OCI-LY7 (cell line): ENCODE data around the gene NOTCH3. TPM values are rescaled to one million over a fixed set of nuclear protein-coding genes. Genes with fewer than 3 reads are reported as not detected.

ENCODE experiments used
- BruUV-seq: library from RNA; stranded (reverse); fragments of 400-500 nt; replicated peaks from 2 replicates; lab custom pipeline; 2021; lab: Mats Ljungman, UMichigan
- CTCF ChIA-PET: fragments of 300-600 bp; sonication (Branson Sonifier 250); formaldehyde crosslinking; loops from one replicate; lab custom pipeline; 2022; ENCODE audit warnings: antibody characterized with exemption; ENCODE audit not compliant: unreplicated experiment; lab: Charles Lee
- POLR2A ChIA-PET: fragments of 300-600 bp; sonication (Branson Sonifier 250); formaldehyde crosslinking; loops from one replicate; lab custom pipeline; 2022; ENCODE audit warnings: antibody characterized with exemption; lab: Charles Lee
- DNase-seq: peaks from one replicate; pipeline ENCODE4 v3.0.0-alpha.2; 2015; ENCODE audit warnings: low spot score
- H2AFZ ChIP-seq: fragments of 200-600 bp; sonication (generic), shearing (Covaris generic); 2 replicates; pipeline ENCODE4 v1.6.1; 2014; ENCODE audit warnings: mild to moderate bottlenecking, antibody characterized with exemption, low read length, moderate library complexity
- H3K27ac ChIP-seq: fragments of 200-600 bp; sonication (generic); 2 replicates; pipeline ENCODE4 v1.5.1; 2014; ENCODE audit warnings: mixed run types, low read depth, mild to moderate bottlenecking, moderate library complexity, low read length, inconsistent platforms; ENCODE audit not compliant: poor library complexity, severe bottlenecking
- H3K36me3 ChIP-seq: fragments of 200-600 bp; sonication (generic); 2 replicates; pipeline ENCODE4 v1.6.1; 2014; ENCODE audit warnings: mild to moderate bottlenecking, antibody characterized with exemption, low read length, moderate library complexity, mixed read lengths; ENCODE audit not compliant: insufficient read depth
- H3K4me1 ChIP-seq: fragments of 200-600 bp; sonication (generic); 2 replicates; pipeline ENCODE4 v1.5.1; 2014; ENCODE audit warnings: mild to moderate bottlenecking, low read length; ENCODE audit not compliant: insufficient read depth, poor library complexity, severe bottlenecking
- H3K4me2 ChIP-seq: fragments of 200-600 bp; sonication (generic); 2 replicates; pipeline ENCODE4 v1.6.1; 2014; ENCODE audit warnings: mild to moderate bottlenecking, low read length
- H3K4me3 ChIP-seq: fragments of 200-600 bp; sonication (generic); 2 replicates; pipeline ENCODE4 v1.5.1; 2014; ENCODE audit warnings: mild to moderate bottlenecking, low read depth, low read length; ENCODE audit not compliant: poor library complexity, severe bottlenecking
- H3K79me2 ChIP-seq: fragments of 200-600 bp; sonication (generic); 2 replicates; pipeline ENCODE4 v1.6.1; 2016; ENCODE audit warnings: low read depth, mild to moderate bottlenecking, low read length, moderate library complexity, mixed read lengths; ENCODE audit not compliant: insufficient read depth
- H3K9me2 ChIP-seq: fragments of 200-600 bp; sonication (generic); 2 replicates; pipeline ENCODE4 v1.6.1; 2016; ENCODE audit warnings: mild to moderate bottlenecking, low read length, mixed read lengths; ENCODE audit not compliant: insufficient read depth
- H3K9me3 ChIP-seq: fragments of 200-600 bp; sonication (generic); 2 replicates; pipeline ENCODE4 v1.6.1; 2014; ENCODE audit warnings: mild to moderate bottlenecking, mixed run types, low read length, mixed read lengths
- H4K20me1 ChIP-seq: fragments of 200-600 bp; sonication (generic); 2 replicates; pipeline ENCODE4 v1.6.1; 2014; ENCODE audit warnings: mild to moderate bottlenecking, antibody characterized with exemption, low read length, moderate library complexity, mixed read lengths; ENCODE audit not compliant: insufficient read depth
- EZH2phosphoT487 ChIP-seq: fragments of 200-600 bp; sonication (generic); IDR thresholded peaks from 2 replicates; pipeline ENCODE4 v1.6.1; 2018; ENCODE audit warnings: low read depth, borderline replicate concordance, mild to moderate bottlenecking, mixed run types, antibody characterized with exemption, low read length, moderate library complexity, mixed read lengths
- intact Hi-C: fragments of 100-400 bp; cut with micrococcal nuclease; formaldehyde crosslinking; loops from one replicate; pipeline ENCODE4 v1.10.0; 2022; ENCODE audit not compliant: unreplicated experiment
- total RNA-seq, 2 experiments: library from RNA; depleted of rRNA in 1 of 2; stranded (reverse); fragments of >200 nt in 1 of 2; shearing (Covaris generic) in 1 of 2; gene quantifications; 2 replicates each; pipeline ENCODE4 v1.2.3, GENCODE V29; 2014 to 2022
- TF ChIP-seq, protein P1 (sequence below): fragments of 200-600 bp; sonication (generic); conservative IDR thresholded peaks from 2 replicates; pipeline ENCODE4 v1.5.1; 2014; ENCODE audit warnings: mild to moderate bottlenecking, antibody characterized with exemption, low read length, moderate library complexity, mixed read lengths

The NOTCH3 gene
- total RNA-seq, 2 experiments from 2014 or later = 0.25 TPM; not detected in 1

DNA sequence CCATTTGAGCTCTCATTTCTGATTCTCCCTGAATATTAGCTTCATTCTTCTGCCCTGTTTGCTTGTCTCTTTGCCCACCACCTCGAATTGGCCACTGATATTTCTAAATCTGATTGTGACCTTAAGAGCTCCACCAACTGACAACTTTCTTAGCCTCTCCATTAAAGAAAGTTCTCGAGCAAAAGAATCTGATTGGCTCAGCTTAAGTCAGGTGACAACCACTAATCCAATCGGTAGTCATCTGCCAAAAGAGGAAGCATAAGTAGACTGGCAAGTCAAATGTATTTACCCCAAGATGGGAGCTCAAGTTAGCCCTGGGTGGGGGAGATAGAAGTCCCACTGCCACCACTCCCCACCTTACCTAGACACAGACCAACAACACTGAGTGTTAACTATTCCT, 41.5 kb downstream of the NOTCH3 start:
- Histone ChIP-seq H3K36me3 (no peaks in the 10 kb centered on the region), H2AFZ (peak overlapping the region; percentile 68; the same call in 1 of the 2 replicates), H3K9me3 (peaks cover 4% of the 10 kb centered on the region; the same call in 1 of the 2 replicates), H4K20me1 (no peaks in the 10 kb centered on the region), H3K4me3 (no peak overlapping the region), H3K4me1 (peaks cover 6% of the 10 kb centered on the region), H3K9me2 (no peaks in the 10 kb centered on the region), H3K4me2 (no peak overlapping the region), H3K27ac (no peak overlapping the region), H3K79me2 (no peaks in the 10 kb centered on the region)
- DNase-seq = peak; percentile 53
- ChIA-PET CTCF (no interaction called here), POLR2A (interaction anchor here (0.6 to 1.0 kb wide), 3 partner anchors 24 to 67 kb away, joined by 3 to 8 read pairs (median 3); no protein-coding TSS in a partner anchor)
- no peak for TF ChIP-seq EZH2phosphoT487
- TF ChIP-seq, protein P1, sequence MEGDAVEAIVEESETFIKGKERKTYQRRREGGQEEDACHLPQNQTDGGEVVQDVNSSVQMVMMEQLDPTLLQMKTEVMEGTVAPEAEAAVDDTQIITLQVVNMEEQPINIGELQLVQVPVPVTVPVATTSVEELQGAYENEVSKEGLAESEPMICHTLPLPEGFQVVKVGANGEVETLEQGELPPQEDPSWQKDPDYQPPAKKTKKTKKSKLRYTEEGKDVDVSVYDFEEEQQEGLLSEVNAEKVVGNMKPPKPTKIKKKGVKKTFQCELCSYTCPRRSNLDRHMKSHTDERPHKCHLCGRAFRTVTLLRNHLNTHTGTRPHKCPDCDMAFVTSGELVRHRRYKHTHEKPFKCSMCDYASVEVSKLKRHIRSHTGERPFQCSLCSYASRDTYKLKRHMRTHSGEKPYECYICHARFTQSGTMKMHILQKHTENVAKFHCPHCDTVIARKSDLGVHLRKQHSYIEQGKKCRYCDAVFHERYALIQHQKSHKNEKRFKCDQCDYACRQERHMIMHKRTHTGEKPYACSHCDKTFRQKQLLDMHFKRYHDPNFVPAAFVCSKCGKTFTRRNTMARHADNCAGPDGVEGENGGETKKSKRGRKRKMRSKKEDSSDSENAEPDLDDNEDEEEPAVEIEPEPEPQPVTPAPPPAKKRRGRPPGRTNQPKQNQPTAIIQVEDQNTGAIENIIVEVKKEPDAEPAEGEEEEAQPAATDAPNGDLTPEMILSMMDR = no peak
- BruUV-seq = no TSS peak
- intact Hi-C loops = no loop called here

DNA sequence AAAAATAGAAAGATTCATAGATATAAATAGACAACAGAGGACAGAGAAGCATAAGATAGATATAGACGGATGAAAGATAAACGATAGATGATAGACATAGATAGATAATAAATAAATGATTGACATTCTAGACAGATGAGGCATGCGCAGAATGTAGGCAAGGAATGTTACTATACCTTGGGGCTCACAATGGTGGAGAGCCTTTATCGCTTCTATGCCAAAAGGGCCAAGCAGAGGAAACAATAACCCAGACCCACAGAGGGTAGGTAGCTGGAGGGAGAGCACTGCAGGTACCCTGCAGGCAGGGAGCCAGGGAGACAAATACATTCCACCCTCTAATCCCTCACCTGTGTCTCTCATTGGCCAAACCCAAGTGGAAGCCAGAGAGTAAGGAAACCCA, 44.4 kb downstream of the NOTCH3 start:
- BruUV-seq = no TSS peak
- CTCF ChIA-PET = no interaction called here
- POLR2A ChIA-PET = no interaction called here
- no peak for DNase-seq
- H3K27ac ChIP-seq = no peak overlapping the region
- H3K4me3 ChIP-seq = no peak overlapping the region
- H4K20me1 ChIP-seq = no peaks in the 10 kb centered on the region
- TF ChIP-seq EZH2phosphoT487 = no peak
- TF ChIP-seq, protein P1 = no peak
- H3K9me3 ChIP-seq = peaks cover 7% of the 10 kb centered on the region; the same call in 1 of the 2 replicates
- intact Hi-C loops = no loop called here
- H3K79me2 ChIP-seq = no peaks in the 10 kb centered on the region
- no peak overlapping the region for H3K4me2 ChIP-seq
- no peak overlapping the region for H2AFZ ChIP-seq
- peaks cover 6% of the 10 kb centered on the region for H3K4me1 ChIP-seq
- H3K9me2 ChIP-seq = no peaks in the 10 kb centered on the region
- H3K36me3 ChIP-seq = no peaks in the 10 kb centered on the region

DNA sequence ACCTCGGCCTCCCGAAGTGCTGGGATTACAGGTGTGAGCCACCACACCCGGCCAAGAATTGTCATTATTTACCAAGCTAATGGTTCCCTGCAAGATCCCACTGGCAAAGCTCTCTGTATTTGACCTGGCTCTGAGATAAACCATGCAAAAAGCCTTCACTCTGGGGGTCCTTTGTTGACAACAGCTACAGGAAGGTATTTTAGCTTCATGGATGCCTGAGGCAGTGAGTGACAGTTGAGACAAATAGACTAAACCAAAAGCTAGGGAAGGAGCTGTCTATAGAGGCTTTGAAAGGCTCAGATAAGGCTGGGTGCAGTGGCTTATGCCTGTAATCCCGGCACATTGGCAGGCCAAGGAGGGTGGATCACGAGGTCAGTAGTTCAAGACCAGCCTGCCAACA, 45.5 kb downstream of the NOTCH3 start:
- intact Hi-C loops = no loop called here
- Histone ChIP-seq H3K4me2 (no peak overlapping the region), H3K4me3 (no peak overlapping the region), H3K9me2 (no peaks in the 10 kb centered on the region), H3K4me1 (peaks cover 6% of the 10 kb centered on the region), H3K36me3 (no peaks in the 10 kb centered on the region), H4K20me1 (no peaks in the 10 kb centered on the region), H2AFZ (no peak overlapping the region), H3K79me2 (no peaks in the 10 kb centered on the region), H3K9me3 (peaks cover 7% of the 10 kb centered on the region; the same call in 1 of the 2 replicates), H3K27ac (no peak overlapping the region)
- ChIA-PET CTCF (no interaction called here), POLR2A (interaction anchor here (0.6 kb wide), 1 partner anchor 11 kb away, joined by 3 read pairs; no protein-coding TSS in a partner anchor)
- TF ChIP-seq, protein P1 = no peak
- TF ChIP-seq EZH2phosphoT487 = no peak
- DNase-seq = no peak
- BruUV-seq = no TSS peak
